A549 (cell line): ENCODE data around the gene SIM1. TPM values are rescaled to one million over a fixed set of nuclear protein-coding genes. Genes with fewer than 3 reads are reported as not detected.
A peak's percentile ranks its signal among the peaks of the same experiment; 100 is the strongest.

Experiments used
- ATAC-seq, 2 experiments: fragments of 200-7000 bp in 1 of 2; fragments of >200 bp in 1 of 2; cut with Nextera tagmentation in 1 of 2; cut with Tn5 transposase in 1 of 2; 3 replicates each; pipeline versions ENCODE4 v1.8.0 to v1.9.1; 2018 to 2020; ENCODE audit warnings: mild to moderate bottlenecking in 1 of 2, moderate library complexity in 1 of 2
- CTCF ChIA-PET: fragments of 300-600 bp; sonication (Branson Sonifier 250); formaldehyde crosslinking; extraction: SDS; loops from one replicate; lab custom pipeline; 2021; ENCODE audit warnings: antibody characterized with exemption, inconsistent platforms; lab: Yijun Ruan, JAX
- POLR2A ChIA-PET: fragments of 350-600 bp; formaldehyde crosslinking; extraction: SDS; loops from one replicate; lab custom pipeline; 2021; ENCODE audit warnings: antibody characterized with exemption, inconsistent platforms; lab: Yijun Ruan, JAX
- DNase-seq, 2 experiments: peaks; one replicate each; pipeline versions ENCODE4 v3.0.0 to v3.0.0-alpha.2; 2011 to 2016; ENCODE audit warnings: low read depth in 1 of 2, low spot score in 1 of 2
- FAIRE-seq: peaks from 2 replicates; lab custom pipeline; 2011; peaks lifted over from hg19 to GRCh38; lab: Jason Lieb, UNC
- H3K27ac ChIP-seq, 2 experiments: fragments of >200 bp; sonication (Bioruptor Twin); formaldehyde crosslinking; 3 replicates each; pipeline ENCODE4 v1.5.1; 2016 to 2017
- H3K4me1 ChIP-seq: fragments of >200 bp; sonication (Bioruptor Twin); formaldehyde crosslinking; 3 replicates; pipeline ENCODE4 v1.6.1; 2016
- H3K4me2 ChIP-seq: fragments of >200 bp; sonication (Bioruptor Twin); formaldehyde crosslinking; 3 replicates; pipeline ENCODE4 v1.6.1; 2016
- H3K4me3 ChIP-seq: fragments of >200 bp; sonication (Bioruptor Twin); formaldehyde crosslinking; 3 replicates; pipeline ENCODE4 v1.5.1; 2016
- H3K9me3 ChIP-seq: fragments of >200 bp; sonication (Bioruptor Twin); formaldehyde crosslinking; 3 replicates; pipeline ENCODE4 v1.6.1; 2016
- CBX2 ChIP-seq: fragments of 200-600 bp; sonication (generic); IDR thresholded peaks from 2 replicates; pipeline ENCODE4 v1.6.1; 2016; ENCODE audit warnings: low read depth, mild to moderate bottlenecking, borderline replicate concordance
- CBX8 ChIP-seq: fragments of 200-600 bp; sonication (generic); IDR thresholded peaks from 2 replicates; pipeline ENCODE4 v1.6.1; 2016
- CHD4 ChIP-seq: fragments of 200-600 bp; sonication (generic); IDR thresholded peaks from 2 replicates; pipeline ENCODE4 v1.6.1; 2016; ENCODE audit warnings: antibody characterized with exemption, mild to moderate bottlenecking, borderline replicate concordance
- CTCF ChIP-seq: fragments of >200 bp; sonication (Bioruptor Twin); formaldehyde crosslinking; IDR thresholded peaks from 3 replicates; pipeline ENCODE4 v1.5.1; 2016
- E2F6 ChIP-seq: IDR thresholded peaks from 2 replicates; pipeline ENCODE4 v1.6.1; 2012; ENCODE audit warnings: low read depth, borderline replicate concordance
- EHF ChIP-seq: fragments of 250-450 bp; sonication (Bioruptor Pico); IDR thresholded peaks from 2 replicates; pipeline ENCODE4 v1.5.0; 2020; ENCODE audit warnings: mild to moderate bottlenecking
- EP300 ChIP-seq, 2 experiments: fragments of >200 bp; sonication (Bioruptor Twin); formaldehyde crosslinking; IDR thresholded peaks; 2 replicates in 1 of 2; 3 replicates in 1 of 2; pipeline ENCODE4 v1.6.1; 2016 to 2017
- FOSB ChIP-seq: fragments of 250-450 bp; sonication (Bioruptor Pico); IDR thresholded peaks from 2 replicates; pipeline ENCODE4 v1.5.0; 2020; ENCODE audit warnings: mild to moderate bottlenecking, moderate library complexity
- HES2 ChIP-seq: fragments of >200 bp; sonication (Bioruptor Twin); formaldehyde crosslinking; IDR thresholded peaks from 2 replicates; pipeline ENCODE4 v1.6.1; 2016
- HEYL ChIP-seq: fragments of 250-450 bp; sonication (Bioruptor Pico); IDR thresholded peaks from 2 replicates; pipeline ENCODE4 v1.8.0; 2021; ENCODE audit warnings: mild to moderate bottlenecking, moderate library complexity
- HOXB13 ChIP-seq: fragments of 250-450 bp; sonication (Bioruptor Pico); IDR thresholded peaks from 2 replicates; pipeline ENCODE4 v1.5.0; 2020; ENCODE audit warnings: low read depth, mild to moderate bottlenecking, moderate library complexity
- MYC ChIP-seq: IDR thresholded peaks from 2 replicates; pipeline ENCODE4 v1.6.1; 2012; ENCODE audit warnings: mild to moderate bottlenecking, inconsistent platforms, low read length, improper control_type of control experiment, borderline replicate concordance
- POLR2AphosphoS2 ChIP-seq: conservative IDR thresholded peaks from 2 replicates; pipeline ENCODE4 v1.6.1; 2012; ENCODE audit warnings: low read length, improper control_type of control experiment, inconsistent platforms
- RARB ChIP-seq: fragments of 250-450 bp; sonication (Bioruptor Pico); IDR thresholded peaks from 2 replicates; pipeline ENCODE4 v1.8.0; 2021; ENCODE audit warnings: mild to moderate bottlenecking, moderate library complexity
- SREBF2 ChIP-seq: fragments of 450-650 bp; IDR thresholded peaks from 2 replicates; pipeline ENCODE4 v1.6.1; 2014; ENCODE audit warnings: mild to moderate bottlenecking, moderate library complexity
- USF2 ChIP-seq: fragments of 450-650 bp; IDR thresholded peaks from 2 replicates; pipeline ENCODE4 v1.6.1; 2014; ENCODE audit warnings: antibody characterized with exemption
- WGBS: methylation state at CpG from one replicate; pipeline ENCODE4 v1.1.6; 2017; ENCODE audit errors: missing lambda C conversion rate; 5-methylcytosine and 5-hydroxymethylcytosine counted together
- polyA plus RNA-seq, 4 experiments: library from polyadenylated mRNA; depleted of rRNA in 3 of 4; stranded (reverse); fragments of >200 nt; fragmentation: RNase III in 1 of 4; extraction: RNeasy Plus Mini Kit Qiagen cat#74134 plus additional on column Dnase treatment in 1 of 4; gene quantifications; 2 replicates in 3 of 4; 3 replicates in 1 of 4; pipeline ENCODE4 v1.2.3, GENCODE V29; 2011 to 2017

SIM1 gene
- polyA plus RNA-seq, 2 of the 4 experiments (the other 2 are of a cell fraction) = not detected

- no peak for TF ChIP-seq CTCF
- no peak for TF ChIP-seq CBX2
- no peak for TF ChIP-seq EP300 (IDR thresholded peaks at IDR 0.05)
- no peak for TF ChIP-seq HES2
- no peak for TF ChIP-seq POLR2AphosphoS2
These were observed 114.6 kb downstream of the SIM1 start (continued) for GRCh38 chr6:100350139-100350538.

- Histone ChIP-seq H3K27ac (no peak overlapping the region), H3K4me2 (no peak overlapping the region), H3K4me1 (peaks cover 20% of the 10 kb centered on the region), H3K4me3 (no peak overlapping the region), H3K9me3 (no peaks in the 10 kb centered on the region)
- no peak for ATAC-seq
- no peak for DNase-seq
- no peak for FAIRE-seq
- TF ChIP-seq CHD4 = no peak
- ChIA-PET CTCF (no interaction called here), POLR2A (no interaction called here)
- WGBS = 94% methylated on average over 3 of the region's 3 CpGs
These were observed 115.4 kb downstream of the SIM1 start for GRCh38 chr6:100349366-100349765.

GRCh38 chr6:100347901-100348550 lies 116.7 kb downstream of the SIM1 start:
- POLR2A ChIA-PET = no interaction called here
- Histone ChIP-seq H3K4me2 (no peak overlapping the region), H3K4me1 (peaks cover 20% of the 10 kb centered on the region), H3K4me3 (no peak overlapping the region), H3K27ac (no peak overlapping the region)
- FAIRE-seq = no peak
- whole genome bisulfite sequencing = 77% methylated on average over 4 of the region's 4 CpGs
- no peak for DNase-seq
- no peak for ATAC-seq
- TF ChIP-seq E2F6 (no peak), CBX8 (no peak), USF2 (no peak), RARB (no peak), EP300 (IDR thresholded peaks at IDR 0.05) (no peak), EHF (CRISPR knock-in tag) (no peak), FOSB (CRISPR knock-in tag) (no peak), MYC (no peak), HEYL (CRISPR knock-in tag) (no peak), HOXB13 (CRISPR knock-in tag) (no peak), HES2 (no peak)
- TF ChIP-seq, all 56 proteins: peak for 0
- CTCF ChIA-PET = interaction anchor here (1.1 kb wide), 1 partner anchor 172 kb away, joined by 3 read pairs; no protein-coding TSS in a partner anchor
- H3K9me3 ChIP-seq = no peaks in the 10 kb centered on the region

- peak overlapping the region; percentile 59 for H3K4me2 ChIP-seq
- CTCF ChIA-PET = interaction anchor here (0.5 to 1.1 kb wide), 3 partner anchors 114 to 906 kb away, joined by 3 to 5 read pairs (median 4); no protein-coding TSS in a partner anchor
- no peak for TF ChIP-seq SREBF2
- TF ChIP-seq, all 56 proteins: peak for 0
- H3K4me3 ChIP-seq = no peak overlapping the region
- ATAC-seq = no peak
- POLR2A ChIA-PET = no interaction called here
- H3K9me3 ChIP-seq = no peaks in the 10 kb centered on the region
- 5% methylated on average over 2 of the region's 2 CpGs for WGBS
- peak; percentile 39 for FAIRE-seq
- H3K4me1 ChIP-seq = peaks cover 20% of the 10 kb centered on the region
- DNase-seq = peak in 1 of 2 experiments; percentile 3
- peak overlapping the region in 1 of 2 experiments; percentile 20; a peak in 2 of 6 replicates for H3K27ac ChIP-seq
These were observed 117.9 kb downstream of the SIM1 start for GRCh38 chr6:100346828-100347227.
